Activated CD4-positive, CD25-positive, alpha-beta regulatory T cell treated with anti-CD3 and anti-CD28 coated beads, Interleukin-2, amount 50 U/mL, for 24 hours (primary cell): Measurements from ENCODE around the gene PRKG1.
A peak's percentile ranks its signal among the peaks of the same experiment; 100 is the strongest.
"Not testable (repeated sequence)": the region's sequence is repeated elsewhere in the genome, so short reads cannot be mapped to it uniquely, and the experiment has no call there.

Experiments used
- ATAC-seq, 2 donors: fragments of 150-1000 bp; cut with Tn5 transposase; one replicate each; pipeline ENCODE4 v1.10.0; 2021; ENCODE audit warnings: mild to moderate bottlenecking in 1 of 2, moderate library complexity in 1 of 2

The PRKG1 gene

GRCh38 chr10:51724038-51724437 is 649.8 kb downstream of the PRKG1 start:
- no peak for ATAC-seq

- no peak for ATAC-seq
Observed at GRCh38 chr10:51729822-51730555, 655.7 kb downstream of the PRKG1 start.

GRCh38 chr10:51733057-51733456 is 658.8 kb downstream of the PRKG1 start:
- ATAC-seq, result no peak

GRCh38 chr10:51743146-51743545 is 668.9 kb downstream of the PRKG1 start:
- ATAC-seq, result peak in 1 of 2 donors; percentile 21

- no peak for ATAC-seq
Observed at GRCh38 chr10:51744235-51745000, 670.1 kb downstream of the PRKG1 start.

GRCh38 chr10:51745397-51745796 is 671.1 kb downstream of the PRKG1 start:
- ATAC-seq, result no peak

GRCh38 chr10:51747216-51747615 is 672.9 kb downstream of the PRKG1 start:
- no peak for ATAC-seq

GRCh38 chr10:51748959-51749358 is 674.7 kb downstream of the PRKG1 start:
- no peak for ATAC-seq

GRCh38 chr10:51758366-51758765 is 684.1 kb downstream of the PRKG1 start:
- no peak for ATAC-seq

- ATAC-seq, result not testable (repeated sequence)
Observed at GRCh38 chr10:51758838-51759237, 684.6 kb downstream of the PRKG1 start.

GRCh38 chr10:51759896-51760534 is 685.7 kb downstream of the PRKG1 start:
- no peak for ATAC-seq

GRCh38 chr10:51760864-51761640 is 686.8 kb downstream of the PRKG1 start:
- no peak for ATAC-seq

GRCh38 chr10:51763746-51764145 is 689.5 kb downstream of the PRKG1 start:
- ATAC-seq, result no peak

GRCh38 chr10:51765284-51765971 is 691.1 kb downstream of the PRKG1 start:
- ATAC-seq, result no peak

- no peak for ATAC-seq
Observed at GRCh38 chr10:51766423-51767102, 692.3 kb downstream of the PRKG1 start.

- no peak for ATAC-seq
Observed at GRCh38 chr10:51767103-51767763, 692.9 kb downstream of the PRKG1 start.

- ATAC-seq, result no peak
Observed at GRCh38 chr10:51768886-51769465, 694.7 kb downstream of the PRKG1 start.

GRCh38 chr10:51770709-51771108 is 696.4 kb downstream of the PRKG1 start:
- no peak for ATAC-seq

GRCh38 chr10:51772387-51772786 is 698.1 kb downstream of the PRKG1 start:
- no peak for ATAC-seq

GRCh38 chr10:51773681-51774080 is 699.4 kb downstream of the PRKG1 start:
- ATAC-seq, result no peak

- no peak for ATAC-seq
Observed at GRCh38 chr10:51783941-51784340, 709.7 kb downstream of the PRKG1 start.
